Parathyroid adenoma (tissue), 2 donors: Measurements from ENCODE around the gene CLASRP.

Experiments used
- H2AFZ ChIP-seq: fragments of 300-600 bp; sonication (generic); one replicate; pipeline ENCODE4 v1.7.0; 2017; ENCODE audit warnings: antibody characterized with exemption, mild to moderate bottlenecking
- H3K27ac ChIP-seq: fragments of 300-600 bp; sonication (generic); one replicate; pipeline ENCODE4 v1.7.0; 2017
- H3K27me3 ChIP-seq: fragments of 300-600 bp; sonication (generic); one replicate; pipeline ENCODE4 v1.7.0; 2017; ENCODE audit warnings: low read length; ENCODE audit not compliant: control insufficient read depth, insufficient read depth
- H3K36me3 ChIP-seq: fragments of 300-600 bp; sonication (generic); one replicate; pipeline ENCODE4 v1.7.0; 2017; ENCODE audit warnings: low read length; ENCODE audit not compliant: control insufficient read depth, insufficient read depth
- H3K4me1 ChIP-seq: fragments of 300-600 bp; sonication (generic); one replicate; pipeline ENCODE4 v1.7.0; 2017; ENCODE audit warnings: control low read depth
- H3K4me2 ChIP-seq: fragments of 300-600 bp; sonication (generic); one replicate; pipeline ENCODE4 v1.7.0; 2017; ENCODE audit warnings: low read length
- H3K4me3 ChIP-seq: fragments of 300-600 bp; sonication (generic); one replicate; pipeline ENCODE4 v1.7.0; 2017; ENCODE audit warnings: low read depth, low read length
- H3K79me2 ChIP-seq: fragments of 300-600 bp; sonication (generic); one replicate; pipeline ENCODE4 v1.7.0; 2017; ENCODE audit warnings: control low read depth
- H3K9ac ChIP-seq: fragments of 300-600 bp; sonication (generic); one replicate; pipeline ENCODE4 v1.7.0; 2017; ENCODE audit warnings: mild to moderate bottlenecking
- H3K9me3 ChIP-seq: fragments of 300-600 bp; sonication (generic); one replicate; pipeline ENCODE4 v1.7.0; 2017; ENCODE audit warnings: low read length; ENCODE audit not compliant: control insufficient read depth
- CTCF ChIP-seq: fragments of 300-600 bp; sonication (generic); IDR thresholded peaks from one replicate; pipeline ENCODE4 v1.7.0; 2017; ENCODE audit warnings: antibody characterized with exemption, mild to moderate bottlenecking
- donor health status: primary hyperparathyroidism.

The CLASRP gene

DNA sequence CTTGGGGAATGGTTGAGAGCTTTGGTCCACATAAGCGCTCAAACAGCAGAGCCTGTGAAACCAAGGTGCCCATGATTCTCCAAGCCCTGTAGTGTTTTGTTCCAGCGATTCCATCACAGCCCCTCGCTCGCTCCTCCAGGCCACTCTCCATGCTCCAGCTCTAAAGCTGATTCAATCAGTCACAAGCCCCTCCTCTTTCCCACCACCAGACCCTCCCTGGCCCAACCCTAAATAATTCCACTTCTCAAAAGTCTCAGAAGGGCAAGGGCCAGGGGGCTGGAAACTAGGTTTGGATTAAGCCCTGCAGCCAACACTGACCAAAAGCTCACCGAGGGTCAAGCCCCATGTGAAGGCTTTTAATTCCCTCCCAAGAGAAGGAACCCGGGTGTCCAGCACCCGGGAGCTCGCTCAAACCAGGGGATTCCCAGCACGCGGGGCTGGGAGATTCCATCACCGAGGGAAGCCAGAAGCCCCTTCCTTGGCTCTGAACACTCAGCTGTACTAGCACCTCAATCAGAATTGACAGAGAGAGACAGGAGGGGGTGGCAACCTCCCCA lies 36.0 kb downstream of the CLASRP start:
- Histone ChIP-seq H3K9ac (no peak overlapping the region), H3K27ac (no peak overlapping the region), H3K4me1 (peaks cover 7% of the 10 kb centered on the region), H3K4me2 (no peak overlapping the region), H3K36me3 (no peaks in the 10 kb centered on the region), H2AFZ (no peak overlapping the region), H3K9me3 (no peaks in the 10 kb centered on the region), H3K79me2 (peaks cover 7% of the 10 kb centered on the region), H3K4me3 (no peak overlapping the region), H3K27me3 (no peaks in the 10 kb centered on the region)
- TF ChIP-seq CTCF, result no peak

DNA sequence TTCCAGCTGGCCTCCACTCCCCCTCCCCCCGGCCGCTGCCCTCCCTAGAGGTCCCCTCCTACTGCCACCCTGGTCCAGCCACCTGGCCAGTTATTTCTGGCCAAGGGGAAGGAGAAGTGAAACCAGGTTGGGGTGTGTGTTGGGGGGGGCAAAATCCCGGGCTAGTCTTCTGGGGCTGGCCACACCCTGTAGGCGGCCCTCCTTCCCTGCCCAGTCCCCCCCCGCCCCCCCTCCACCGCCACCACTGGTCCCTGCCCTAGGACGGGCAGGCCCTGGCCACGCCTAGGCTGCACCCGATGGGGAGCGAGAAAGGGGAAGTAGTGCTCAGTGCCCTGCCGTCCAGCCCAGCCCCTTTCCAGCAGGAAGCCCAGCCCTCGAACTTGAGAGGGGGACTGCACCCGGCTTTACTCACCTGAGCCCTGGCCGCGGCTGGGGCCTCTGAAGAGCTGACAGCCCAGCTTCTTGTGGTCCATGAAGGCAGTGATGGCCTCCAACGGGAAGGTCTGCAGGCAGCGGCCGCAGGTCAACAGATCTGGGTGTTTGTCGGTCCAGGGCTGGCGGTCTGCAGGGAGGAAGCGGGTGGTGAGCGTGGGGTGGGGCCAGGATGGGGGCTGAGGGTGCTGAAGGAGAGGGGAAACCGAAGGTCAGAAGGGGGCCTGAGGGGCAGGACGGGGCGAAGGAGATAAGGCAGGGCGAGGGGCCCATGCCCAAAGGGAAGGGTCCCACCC lies 36.6 kb downstream of the CLASRP start:
- Histone ChIP-seq H3K79me2 (peaks cover 14% of the 10 kb centered on the region), H3K36me3 (no peaks in the 10 kb centered on the region), H3K4me2 (peak overlapping the region; percentile 88), H3K27ac (no peak overlapping the region), H3K27me3 (no peaks in the 10 kb centered on the region), H3K9me3 (no peaks in the 10 kb centered on the region), H3K4me3 (peak overlapping the region; percentile 57), H2AFZ (peak overlapping the region; percentile 88), H3K4me1 (peaks cover 13% of the 10 kb centered on the region), H3K9ac (no peak overlapping the region)
- no peak for TF ChIP-seq CTCF

- H2AFZ ChIP-seq, result peak within 1 kb of the TSS; percentile 88
- no peak within 1 kb of the TSS for H3K9ac ChIP-seq
- peak within 1 kb of the TSS; percentile 47 for H3K27ac ChIP-seq
- H3K4me2 ChIP-seq, result peak within 1 kb of the TSS; percentile 88
- H3K27me3 ChIP-seq, result no peaks in the 10 kb centered on the region
- no peaks in the 10 kb centered on the region for H3K9me3 ChIP-seq
- peaks cover 13% of the 10 kb centered on the region for H3K4me1 ChIP-seq
- peaks cover 14% of the 10 kb centered on the region for H3K79me2 ChIP-seq
- no peak for TF ChIP-seq CTCF
- H3K4me3 ChIP-seq, result peak within 1 kb of the TSS; percentile 57
- no peaks in the 10 kb centered on the region for H3K36me3 ChIP-seq
These were observed 37.4 kb downstream of the CLASRP start, which contains the start of gene ZNF296 for GRCh38 chr19:45076029-45076850. ZNF296 (minus strand) TSS chr19:45076478; CDS start chr19:45076373, 105 bp downstream.

GRCh38 chr19:45076851-45077730 lies 38.2 kb downstream of the CLASRP start:
- no peaks in the 10 kb centered on the region for H3K9me3 ChIP-seq
- H3K9ac ChIP-seq, result no peak overlapping the region
- peak overlapping the region; percentile 88 for H3K4me2 ChIP-seq
- peak overlapping the region; percentile 88 for H2AFZ ChIP-seq
- no peak for TF ChIP-seq CTCF
- peak overlapping the region; percentile 57 for H3K4me3 ChIP-seq
- no peaks in the 10 kb centered on the region for H3K27me3 ChIP-seq
- peak overlapping the region; percentile 47 for H3K27ac ChIP-seq
- H3K79me2 ChIP-seq, result peaks cover 20% of the 10 kb centered on the region
- H3K4me1 ChIP-seq, result peaks cover 13% of the 10 kb centered on the region
- no peaks in the 10 kb centered on the region for H3K36me3 ChIP-seq
